ENCODE results near the gene C1orf50.

The C1orf50 gene

DNA sequence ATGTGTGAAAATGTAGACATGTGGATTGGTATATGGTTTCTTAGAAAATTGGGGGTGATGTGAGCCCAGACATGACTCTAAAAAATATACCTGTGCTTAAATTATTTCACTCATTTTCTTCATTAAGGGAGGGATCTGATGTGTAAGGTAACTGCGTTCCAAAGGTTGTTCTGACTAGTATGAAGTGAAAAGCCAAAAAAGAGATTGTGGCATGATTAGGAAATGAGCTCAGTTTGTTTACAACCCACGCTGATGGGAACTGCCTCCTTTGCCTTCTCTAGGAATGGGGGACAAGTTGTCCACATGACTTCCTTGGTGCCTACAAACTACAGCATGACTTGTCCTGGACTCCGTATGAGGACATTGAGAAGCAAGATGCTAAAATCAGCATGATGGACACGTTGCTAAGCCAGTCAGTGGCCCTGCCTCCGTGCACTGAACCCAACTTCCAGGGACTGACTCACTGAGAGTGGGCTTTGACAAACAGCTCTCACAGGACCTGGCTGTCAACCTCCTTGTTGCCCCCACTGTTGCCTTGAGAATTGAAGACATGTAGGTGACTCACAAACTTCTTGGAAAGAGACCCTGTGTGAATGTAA lies 8.0 kb downstream of the C1orf50 start:
- in situ Hi-C loops (cut with HindIII; ENCODE audit: low pct_unique_long_range_greater_than_20kb, low sequenced_read_pairs) = no loop called here
- DNase-seq (ENCODE audit: low read depth in 1 of 2, low spot score in 1 of 2) = no peak
- TF ChIP-seq JUND (IDR thresholded peaks at IDR 0.05; ENCODE audit: low read depth) = no peak

GRCh38 chr1:42776502-42776901 lies 9.5 kb downstream of the C1orf50 start:
- in situ Hi-C loops (cut with HindIII; ENCODE audit: low pct_unique_long_range_greater_than_20kb, low sequenced_read_pairs) = no loop called here
- no peak for TF ChIP-seq JUND (IDR thresholded peaks at IDR 0.05; ENCODE audit: low read depth)
- no peak for DNase-seq (ENCODE audit: low read depth in 1 of 2, low spot score in 1 of 2)

DNA sequence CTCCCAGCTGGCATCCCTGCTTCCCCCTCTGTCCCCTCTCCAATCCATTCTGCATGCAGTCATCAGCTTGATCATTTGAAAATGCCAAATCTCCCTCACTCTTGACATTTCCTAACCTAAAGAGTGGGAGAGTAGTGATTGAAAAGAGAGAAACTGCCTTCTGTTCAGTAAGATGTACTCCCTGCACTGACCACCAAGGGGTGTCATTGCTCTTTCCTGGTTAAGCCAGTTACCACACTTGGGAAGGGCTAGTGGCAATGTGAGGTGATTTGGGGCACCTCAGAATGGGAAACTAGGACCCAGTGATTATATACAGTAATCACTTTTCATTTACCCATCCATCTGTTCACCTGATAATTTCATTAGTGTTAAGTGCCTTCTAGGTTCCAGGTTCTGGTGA lies 10.8 kb downstream of the C1orf50 start:
- in situ Hi-C loops (cut with HindIII; ENCODE audit: low pct_unique_long_range_greater_than_20kb, low sequenced_read_pairs) = no loop called here
- DNase-seq (ENCODE audit: low read depth in 1 of 2, low spot score in 1 of 2) = peak; percentile 21 to 56
- TF ChIP-seq JUND (IDR thresholded peaks at IDR 0.05; ENCODE audit: low read depth) = no peak

GRCh38 chr1:42779725-42780124 lies 12.7 kb downstream of the C1orf50 start:
- in situ Hi-C loops (cut with HindIII; ENCODE audit: low pct_unique_long_range_greater_than_20kb, low sequenced_read_pairs) = no loop called here
- no peak for TF ChIP-seq JUND (IDR thresholded peaks at IDR 0.05; ENCODE audit: low read depth)
- no peak for DNase-seq (ENCODE audit: low read depth in 1 of 2, low spot score in 1 of 2)

- in situ Hi-C loops (cut with HindIII; ENCODE audit: low pct_unique_long_range_greater_than_20kb, low sequenced_read_pairs) = no loop called here
- DNase-seq (ENCODE audit: low read depth in 1 of 2, low spot score in 1 of 2) = no peak
- TF ChIP-seq JUND (IDR thresholded peaks at IDR 0.05; ENCODE audit: low read depth) = no peak
Measured at GRCh38 chr1:42780176-42780575, 13.1 kb downstream of the C1orf50 start.

GRCh38 chr1:42783092-42783491 lies 16.0 kb downstream of the C1orf50 start:
- TF ChIP-seq JUND (IDR thresholded peaks at IDR 0.05; ENCODE audit: low read depth) = no peak
- no peak for DNase-seq (ENCODE audit: low read depth in 1 of 2, low spot score in 1 of 2)
- in situ Hi-C loops (cut with HindIII; ENCODE audit: low pct_unique_long_range_greater_than_20kb, low sequenced_read_pairs) = no loop called here

DNA sequence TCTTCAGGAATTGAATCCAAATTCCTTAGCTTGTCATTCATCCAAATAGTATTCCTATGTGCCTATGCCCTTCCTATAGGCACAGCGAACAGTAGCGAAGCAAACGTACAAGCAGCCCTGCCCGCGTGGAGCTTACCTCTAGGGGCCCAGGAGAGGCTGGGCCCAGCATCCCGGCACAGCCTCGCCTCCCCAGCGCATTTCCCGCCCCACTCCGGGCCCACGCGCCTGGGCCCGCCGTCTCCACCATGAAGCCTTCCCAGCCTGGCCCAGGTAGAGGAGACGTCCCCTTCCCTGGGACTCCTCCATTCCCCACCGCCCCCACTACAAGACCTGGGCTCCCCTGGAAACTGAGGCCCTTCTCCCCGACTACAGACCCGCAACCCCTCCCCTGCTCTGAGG lies 17.5 kb downstream of the C1orf50 start:
- TF ChIP-seq JUND (IDR thresholded peaks at IDR 0.05; ENCODE audit: low read depth) = no peak
- in situ Hi-C loops (cut with HindIII; ENCODE audit: low pct_unique_long_range_greater_than_20kb, low sequenced_read_pairs) = no loop called here

DNA sequence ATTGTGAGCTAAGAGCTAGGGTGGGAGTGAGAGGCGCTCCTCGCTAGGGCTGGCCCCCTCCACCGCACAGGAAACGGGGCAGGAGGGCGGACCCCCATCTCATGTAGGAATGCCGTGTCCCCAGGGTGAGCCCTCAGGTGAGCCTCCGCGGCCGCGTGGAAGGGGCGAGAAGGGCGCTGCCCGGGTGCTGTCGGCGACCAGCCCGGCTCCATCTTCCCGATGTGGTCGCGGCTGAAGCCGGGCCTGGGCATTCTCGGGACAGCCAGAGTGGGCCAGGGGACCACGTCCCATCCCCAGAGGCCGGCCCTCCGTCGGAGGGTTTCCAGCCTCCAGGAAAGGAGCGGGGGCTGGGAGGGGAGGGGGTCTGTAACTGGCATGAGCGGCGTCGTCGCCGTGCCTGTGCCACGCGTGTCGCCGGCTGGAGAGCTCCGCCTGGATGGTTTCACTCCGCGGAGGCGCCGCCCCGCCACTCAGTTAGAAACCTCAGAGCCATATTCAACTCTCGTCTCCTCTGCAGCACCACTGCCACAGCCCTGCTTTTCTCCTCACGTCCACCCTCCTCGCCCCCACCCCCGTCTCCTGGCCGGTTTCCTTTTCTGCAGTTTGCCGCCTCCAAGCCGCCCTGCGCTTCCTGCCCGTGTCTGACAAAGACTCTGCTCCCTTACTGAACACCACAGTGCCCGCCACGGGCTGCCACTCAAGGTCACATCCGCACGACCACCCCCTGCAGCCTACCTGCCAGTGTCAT lies 18.1 kb downstream of the C1orf50 start, which contains the start of gene TMEM269:
TMEM269 (plus strand) TSS at position 46 of the 748 bp plus-strand sequence. CDS start 4,903 bp downstream, outside the sequence.
- in situ Hi-C loops (cut with HindIII; ENCODE audit: low pct_unique_long_range_greater_than_20kb, low sequenced_read_pairs) = no loop called here
- no peak for TF ChIP-seq JUND (IDR thresholded peaks at IDR 0.05; ENCODE audit: low read depth)
- no peak for DNase-seq (ENCODE audit: low read depth in 1 of 2, low spot score in 1 of 2)

More for the DNA sequence above, 17.5 kb downstream of the C1orf50 start:
- no peak for DNase-seq (ENCODE audit: low read depth in 1 of 2, low spot score in 1 of 2)

GRCh38 chr1:42786097-42786496 lies 19.0 kb downstream of the C1orf50 start:
- in situ Hi-C loops (cut with HindIII; ENCODE audit: low pct_unique_long_range_greater_than_20kb, low sequenced_read_pairs) = no loop called here
- TF ChIP-seq JUND (IDR thresholded peaks at IDR 0.05; ENCODE audit: low read depth) = no peak
- DNase-seq (ENCODE audit: low read depth in 1 of 2, low spot score in 1 of 2) = no peak

GRCh38 chr1:42788021-42788420 lies 21.0 kb downstream of the C1orf50 start:
- DNase-seq (ENCODE audit: low read depth in 1 of 2, low spot score in 1 of 2) = no peak
- no peak for TF ChIP-seq JUND (IDR thresholded peaks at IDR 0.05; ENCODE audit: low read depth)
- in situ Hi-C loops (cut with HindIII; ENCODE audit: low pct_unique_long_range_greater_than_20kb, low sequenced_read_pairs) = no loop called here

GRCh38 chr1:42793824-42794223 lies 26.8 kb downstream of the C1orf50 start:
- in situ Hi-C loops (cut with HindIII; ENCODE audit: low pct_unique_long_range_greater_than_20kb, low sequenced_read_pairs) = no loop called here
- DNase-seq (ENCODE audit: low read depth in 1 of 2, low spot score in 1 of 2) = no peak
- TF ChIP-seq JUND (IDR thresholded peaks at IDR 0.05; ENCODE audit: low read depth) = no peak

DNA sequence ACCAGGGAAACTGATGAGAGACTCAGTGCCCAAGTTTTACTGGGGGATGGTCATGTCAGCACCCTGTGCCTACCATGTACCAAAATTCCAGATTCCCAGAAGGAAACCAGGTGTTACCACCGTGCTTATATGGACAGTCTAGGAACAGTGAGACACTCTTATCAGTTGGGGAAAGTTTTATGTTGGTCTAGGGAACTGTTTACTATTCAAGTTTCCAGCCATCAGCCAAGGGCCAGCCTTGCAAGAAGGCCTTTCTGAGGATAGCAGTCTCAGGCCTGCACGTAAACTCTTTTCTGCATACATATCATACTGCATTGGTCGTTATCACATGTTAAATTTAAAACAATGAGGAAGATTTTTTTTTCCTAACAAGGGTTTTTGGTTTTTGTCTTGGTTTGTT lies 30.4 kb downstream of the C1orf50 start:
- TF ChIP-seq JUND (IDR thresholded peaks at IDR 0.05; ENCODE audit: low read depth) = no peak
- in situ Hi-C loops (cut with HindIII; ENCODE audit: low pct_unique_long_range_greater_than_20kb, low sequenced_read_pairs) = no loop called here
- no peak for DNase-seq (ENCODE audit: low read depth in 1 of 2, low spot score in 1 of 2)

GRCh38 chr1:42797979-42798378 lies 30.9 kb downstream of the C1orf50 start:
- in situ Hi-C loops (cut with HindIII; ENCODE audit: low pct_unique_long_range_greater_than_20kb, low sequenced_read_pairs) = no loop called here
- no peak for TF ChIP-seq JUND (IDR thresholded peaks at IDR 0.05; ENCODE audit: low read depth)
- no peak for DNase-seq (ENCODE audit: low read depth in 1 of 2, low spot score in 1 of 2)

Measured in T47D (cell line).